Endothelial cell of umbilical vein (primary cell): ENCODE data around the gene SVEP1. TPM values are rescaled to one million over a fixed set of nuclear protein-coding genes. Genes with fewer than 3 reads are reported as not detected.

Source experiments
- BruUV-seq: library from RNA; stranded (reverse); fragments of 400-500 nt; replicated peaks from 2 replicates; lab custom pipeline; 2021; lab: Mats Ljungman, UMichigan
- CTCF ChIA-PET: fragments of 300-600, 350-600 bp; sonication (Branson Sonifier 250); formaldehyde crosslinking; loops from one replicate; lab custom pipeline; 2021; ENCODE audit warnings: antibody characterized with exemption, inconsistent platforms; lab: Charles Lee
- POLR2A ChIA-PET: fragments of 300-600, 350-600 bp; sonication (Branson Sonifier 250); formaldehyde crosslinking; loops from one replicate; lab custom pipeline; 2021; ENCODE audit warnings: antibody characterized with exemption, inconsistent platforms; lab: Charles Lee
- DNase-seq: peaks from one replicate; pipeline ENCODE4 v3.0.0-alpha.2; 2011; ENCODE audit warnings: low read depth, low spot score
- FAIRE-seq: peaks from 2 replicates; lab custom pipeline; 2011; peaks lifted over from hg19 to GRCh38; lab: Jason Lieb, UNC
- H2AFZ ChIP-seq: 2 replicates; pipeline ENCODE4 v1.6.0; 2012; ENCODE audit warnings: low read depth, low read length, control low read depth, inconsistent platforms
- H3K27ac ChIP-seq: 2 replicates; pipeline ENCODE4 v1.5.1; 2011; ENCODE audit warnings: low read depth, mild to moderate bottlenecking, control low read depth, low read length, moderate library complexity; ENCODE audit not compliant: insufficient read depth
- H3K27me3 ChIP-seq, 2 experiments: 2 replicates each; pipeline versions ENCODE4 v1.6.0 to v1.6.1; 2011; ENCODE audit warnings: low read length in 2 of 2, mixed read lengths in 1 of 2; ENCODE audit not compliant: control insufficient read depth in 2 of 2, insufficient read depth in 2 of 2
- H3K36me3 ChIP-seq, 2 experiments: 2 replicates in 1 of 2; 3 replicates in 1 of 2; pipeline ENCODE4 v1.5.1; 2011; ENCODE audit warnings: low read length in 2 of 2, mild to moderate bottlenecking in 1 of 2, moderate library complexity in 1 of 2; ENCODE audit not compliant: control insufficient read depth in 2 of 2, insufficient read depth in 2 of 2; ENCODE audit errors: extremely low read depth in 1 of 2
- H3K4me1 ChIP-seq: 3 replicates; pipeline ENCODE4 v1.5.1; 2011; ENCODE audit warnings: mild to moderate bottlenecking, low read length; ENCODE audit not compliant: control insufficient read depth, insufficient read depth; ENCODE audit errors: extremely low read depth
- H3K4me2 ChIP-seq: 2 replicates; pipeline ENCODE4 v1.6.1; 2011; ENCODE audit warnings: low read length, control low read depth, mixed read lengths; ENCODE audit not compliant: insufficient read depth
- H3K4me3 ChIP-seq, 3 experiments: fragments of 200-600 bp in 1 of 3; sonication (generic), shearing (Covaris generic) in 1 of 3; replicated peaks in 1 of 3; 2 replicates each; pipeline ENCODE4 v1.5.1; 2011 to 2016; ENCODE audit warnings: control low read depth in 3 of 3, low read length in 3 of 3, mild to moderate bottlenecking in 2 of 3, inconsistent platforms in 1 of 3, low read depth in 1 of 3, moderate library complexity in 1 of 3; ENCODE audit not compliant: insufficient read depth in 1 of 3
- H3K79me2 ChIP-seq: 2 replicates; pipeline ENCODE4 v1.6.0; 2012; ENCODE audit warnings: low read length, inconsistent platforms; ENCODE audit not compliant: control insufficient read depth, insufficient read depth
- H3K9ac ChIP-seq: replicated peaks from 2 replicates; pipeline ENCODE3; 2011; ENCODE audit warnings: low read length, control low read depth; ENCODE audit not compliant: insufficient read depth; ENCODE audit errors: extremely low read depth
- H3K9me1 ChIP-seq: replicated peaks from 3 replicates; pipeline ENCODE4 v1.6.0; 2011; ENCODE audit warnings: mild to moderate bottlenecking, low read length; ENCODE audit not compliant: control insufficient read depth, insufficient read depth; ENCODE audit errors: extremely low read depth
- H3K9me3 ChIP-seq: replicated peaks from 2 replicates; pipeline ENCODE4 v1.5.1; 2012; ENCODE audit warnings: low read length, inconsistent platforms; ENCODE audit not compliant: control insufficient read depth, insufficient read depth
- H4K20me1 ChIP-seq: replicated peaks from 2 replicates; pipeline ENCODE3; 2011; ENCODE audit warnings: mild to moderate bottlenecking, low read length; ENCODE audit not compliant: control insufficient read depth, insufficient read depth; ENCODE audit errors: extremely low read depth
- CTCF ChIP-seq, 2 donors: IDR thresholded peaks; 1 replicate in 1 of 2; 2 replicates in 1 of 2; pipeline ENCODE4 v1.5.1; 2011; ENCODE audit warnings: low read length in 2 of 2, mild to moderate bottlenecking in 2 of 2, moderate library complexity in 2 of 2, control low read depth in 1 of 2, inconsistent platforms in 1 of 2, low read depth in 1 of 2; ENCODE audit not compliant: insufficient read depth in 1 of 2; ENCODE audit errors: extremely low read depth in 1 of 2
- EZH2 ChIP-seq: IDR thresholded peaks from 2 replicates; pipeline ENCODE4 v1.6.1; 2012; ENCODE audit warnings: borderline replicate concordance, low read depth, mild to moderate bottlenecking, moderate library complexity, low read length, inconsistent platforms; ENCODE audit not compliant: severe bottlenecking
- FOS ChIP-seq: IDR thresholded peaks from 2 replicates; pipeline ENCODE4 v1.6.1; 2011; ENCODE audit warnings: mild to moderate bottlenecking, low read length, moderate library complexity, borderline replicate concordance; ENCODE audit not compliant: insufficient read depth
- GATA2 ChIP-seq: IDR thresholded peaks from 2 replicates; pipeline ENCODE4 v1.7.0; 2011; ENCODE audit warnings: low read depth, mild to moderate bottlenecking, moderate library complexity, mixed read lengths, low read length; ENCODE audit not compliant: insufficient read length, insufficient read depth
- JUN ChIP-seq: IDR thresholded peaks from 2 replicates; pipeline ENCODE4 v1.6.1; 2011; ENCODE audit warnings: borderline replicate concordance, low read depth; ENCODE audit not compliant: insufficient read length, insufficient read depth
- MAX ChIP-seq: IDR thresholded peaks from 2 replicates; pipeline ENCODE4 v1.6.1; 2011; ENCODE audit not compliant: insufficient read depth, insufficient read length
- MYC ChIP-seq: IDR thresholded peaks from one replicate; pipeline ENCODE4 v1.6.1; 2011; ENCODE audit warnings: mild to moderate bottlenecking, low read depth, low read length
- POLR2A ChIP-seq: IDR thresholded peaks from 2 replicates; pipeline ENCODE4 v1.6.1; 2012; ENCODE audit warnings: low read depth, mild to moderate bottlenecking, control low read depth, low read length
- POLR2AphosphoS5 ChIP-seq: IDR thresholded peaks from 2 replicates; pipeline ENCODE4 v1.6.1; 2012; ENCODE audit warnings: low read depth, mild to moderate bottlenecking, control low read depth, low read length, moderate library complexity; ENCODE audit not compliant: insufficient read depth
- dilution Hi-C: fragments of 300-500 bp; cut with MboI; formaldehyde crosslinking; loops from one replicate; pipeline ENCODE4 v1.15.0; 2019; ENCODE audit warnings: low sequenced_read_pairs; ENCODE audit not compliant: extremely low pct_ligation_motif_present
- intact Hi-C: fragments of 100-400 bp; cut with micrococcal nuclease; formaldehyde crosslinking; loops from one replicate; pipeline ENCODE4 v1.10.0; 2022
- polyA plus RNA-seq, 4 experiments: library from polyadenylated mRNA; depleted of rRNA in 3 of 4; stranded (reverse) in 3 of 4; unstranded in 1 of 4; fragments of >200 nt; gene quantifications; 2 replicates each; pipeline versions ENCODE4 v1.2.1 to v1.2.3, GENCODE V29; 2011 to 2012; ENCODE audit warnings: missing spikeins in 1 of 4
- total RNA-seq: library from RNA; stranded (reverse); gene quantifications from 2 replicates; pipeline ENCODE4 v1.2.3, GENCODE V29; 2021

The SVEP1 gene
- total and polyA plus RNA-seq, 2 donors (not counting 3 experiments of a cell fraction or from before 2014, with no cell fraction given), result 0.04 to 0.29 TPM

- H3K27ac ChIP-seq, result no peak overlapping the region
- no TSS peak for BruUV-seq
- no peak overlapping the region for H3K9ac ChIP-seq
- no peak for DNase-seq
- ChIA-PET CTCF (no interaction called here), POLR2A (no interaction called here)
- no peak overlapping the region for H2AFZ ChIP-seq
- no peaks in the 10 kb centered on the region for H3K4me1 ChIP-seq
- H3K79me2 ChIP-seq, result no peaks in the 10 kb centered on the region
- FAIRE-seq, result no peak
- no peaks in the 10 kb centered on the region for H3K9me3 ChIP-seq
- dilution Hi-C loops (no loop called here), intact Hi-C loops (no loop called here)
- no peak for TF ChIP-seq POLR2A
- TF ChIP-seq MAX, result no peak
- H4K20me1 ChIP-seq, result no peaks in the 10 kb centered on the region
- H3K4me3 ChIP-seq, result no peak overlapping the region
- H3K27me3 ChIP-seq, result peaks cover 0 to 2% of the 10 kb centered on the region in 2 experiments
- H3K36me3 ChIP-seq, result no peaks in the 10 kb centered on the region
- H3K4me2 ChIP-seq, result no peak overlapping the region
- no peaks in the 10 kb centered on the region for H3K9me1 ChIP-seq
Observed at GRCh38 chr9:110327716-110328115, 251.8 kb downstream of the SVEP1 start.

- Histone ChIP-seq H3K4me3 (no peak overlapping the region), H3K9ac (no peak overlapping the region), H3K27ac (no peak overlapping the region), H3K9me1 (no peaks in the 10 kb centered on the region), H3K4me1 (no peaks in the 10 kb centered on the region), H3K9me3 (no peaks in the 10 kb centered on the region), H3K79me2 (no peaks in the 10 kb centered on the region), H3K27me3 (peaks cover 2% of the 10 kb centered on the region in 2 experiments), H3K36me3 (no peaks in the 10 kb centered on the region), H4K20me1 (no peaks in the 10 kb centered on the region), H2AFZ (no peak overlapping the region), H3K4me2 (no peak overlapping the region)
- DNase-seq (no peak), FAIRE-seq (no peak)
- TF ChIP-seq MYC (no peak), POLR2AphosphoS5 (no peak), EZH2 (no peak), MAX (no peak), POLR2A (no peak), JUN (no peak), CTCF (IDR thresholded peaks at IDR 0.05; ENCODE audit: extremely low read depth in 1 of 2, insufficient read depth in 1 of 2, low read depth in 1 of 2, low read length in 2 of 2) (no peak), FOS (no peak), GATA2 (no peak)
- ChIA-PET CTCF (no interaction called here), POLR2A (no interaction called here)
- dilution Hi-C loops, result no loop called here
- BruUV-seq, result no TSS peak
- intact Hi-C loops, result no loop called here
Observed at GRCh38 chr9:110323818-110324217, 255.7 kb downstream of the SVEP1 start.
